Spleen (tissue), 7 donors: ENCODE results near the gene KCND3.

Source experiments
- POLR2AphosphoS5 ChIP-seq, 3 donors: sonication (generic); formaldehyde crosslinking; IDR thresholded peaks; one replicate each; pipeline ENCODE4 v1.5.1; 2017; ENCODE audit warnings: antibody characterized with exemption in 3 of 3
- TF ChIP-seq, protein P1 (sequence below), 11 experiments: fragments of 200-600 bp in 7 of 11; fragments of 450-650 bp in 4 of 11; sonication (generic) in 4 of 11; IDR thresholded peaks in 8 of 11; conservative IDR thresholded peaks in 3 of 11; 1 replicate in 7 of 11; 2 replicates in 4 of 11; pipeline versions ENCODE4 v1.4.0 to v1.8.0; 2016 to 2021; ENCODE audit warnings: antibody characterized with exemption in 11 of 11, inconsistent platforms in 4 of 11, mild to moderate bottlenecking in 1 of 11
- donor health status: DM: no; HTN: no; CAD: no; lungs with moderate emphysema.
- donor health status: DM: no; HTN: no; CAD: no.
- donor health status: DM: no; HTN: no; CAD: no.

DNA sequence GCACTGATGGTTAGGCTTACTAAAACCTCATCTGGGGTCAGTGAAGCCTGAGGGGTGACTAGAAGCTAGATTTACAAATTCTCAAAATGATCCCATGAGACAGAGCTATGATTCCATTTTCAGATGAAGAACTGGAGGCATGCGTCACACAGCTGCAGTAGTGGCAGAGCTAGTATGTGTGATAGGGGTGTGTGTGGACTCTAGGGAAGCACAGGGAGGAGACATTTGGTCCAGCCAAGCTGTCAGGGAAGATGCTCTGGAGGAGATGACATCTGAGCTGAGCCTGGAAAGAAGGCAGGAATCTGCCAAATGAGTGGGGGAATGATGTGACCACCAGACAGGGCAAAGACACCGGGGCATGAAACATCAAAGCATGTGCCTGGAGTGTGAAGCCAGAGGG lies 12.0 kb upstream of the KCND3 start:
- TF ChIP-seq, protein P1, sequence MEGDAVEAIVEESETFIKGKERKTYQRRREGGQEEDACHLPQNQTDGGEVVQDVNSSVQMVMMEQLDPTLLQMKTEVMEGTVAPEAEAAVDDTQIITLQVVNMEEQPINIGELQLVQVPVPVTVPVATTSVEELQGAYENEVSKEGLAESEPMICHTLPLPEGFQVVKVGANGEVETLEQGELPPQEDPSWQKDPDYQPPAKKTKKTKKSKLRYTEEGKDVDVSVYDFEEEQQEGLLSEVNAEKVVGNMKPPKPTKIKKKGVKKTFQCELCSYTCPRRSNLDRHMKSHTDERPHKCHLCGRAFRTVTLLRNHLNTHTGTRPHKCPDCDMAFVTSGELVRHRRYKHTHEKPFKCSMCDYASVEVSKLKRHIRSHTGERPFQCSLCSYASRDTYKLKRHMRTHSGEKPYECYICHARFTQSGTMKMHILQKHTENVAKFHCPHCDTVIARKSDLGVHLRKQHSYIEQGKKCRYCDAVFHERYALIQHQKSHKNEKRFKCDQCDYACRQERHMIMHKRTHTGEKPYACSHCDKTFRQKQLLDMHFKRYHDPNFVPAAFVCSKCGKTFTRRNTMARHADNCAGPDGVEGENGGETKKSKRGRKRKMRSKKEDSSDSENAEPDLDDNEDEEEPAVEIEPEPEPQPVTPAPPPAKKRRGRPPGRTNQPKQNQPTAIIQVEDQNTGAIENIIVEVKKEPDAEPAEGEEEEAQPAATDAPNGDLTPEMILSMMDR (IDR thresholded peaks at IDR 0.05 in 8 of 11, conservative IDR thresholded peaks at IDR 0.05 in 3 of 11): no peak
- no peak for TF ChIP-seq POLR2AphosphoS5 (IDR thresholded peaks at IDR 0.05)
